IMR-90 (cell line): ENCODE results near the gene OSBP2. TPM values are rescaled to one million over a fixed set of nuclear protein-coding genes. Genes with fewer than 3 reads are reported as not detected.

ENCODE experiments used
- ATAC-seq: fragments of 200-7000 bp; cut with Tn5 transposase; 2 replicates; pipeline ENCODE4 v1.9.1; 2020; ENCODE audit warnings: low read depth, mild to moderate bottlenecking, moderate library complexity
- BruUV-seq: library from RNA; stranded (reverse); fragments of 400-500 nt; replicated peaks from 2 replicates; lab custom pipeline; 2021; lab: Mats Ljungman, UMichigan
- CTCF ChIA-PET: fragments of 300-600 bp; formaldehyde crosslinking; extraction: SDS; loops from one replicate; lab custom pipeline; 2021; ENCODE audit warnings: antibody characterized with exemption; lab: Yijun Ruan, JAX
- POLR2A ChIA-PET: fragments of 300-600 bp; sonication (Branson Sonifier 250); formaldehyde crosslinking; loops from one replicate; lab custom pipeline; 2022; ENCODE audit warnings: antibody characterized with exemption; ENCODE audit not compliant: unreplicated experiment; lab: Charles Lee
- DNase-seq: peaks from one replicate; pipeline ENCODE4 v3.0.0; 2013
- H2AFZ ChIP-seq: replicated peaks from 2 replicates; pipeline ENCODE3; 2013; ENCODE audit warnings: low read length, mild to moderate bottlenecking; ENCODE audit not compliant: poor library complexity
- H2AK5ac ChIP-seq: 2 replicates; pipeline ENCODE4 v1.6.1; 2013; ENCODE audit warnings: low read depth, low read length, inconsistent platforms
- H2AK9ac ChIP-seq: replicated peaks from 2 replicates; pipeline ENCODE3; 2013; ENCODE audit warnings: mild to moderate bottlenecking, low read depth, low read length, moderate library complexity; ENCODE audit not compliant: poor library complexity
- H2BK120ac ChIP-seq: 2 replicates; pipeline ENCODE4 v1.6.1; 2013; ENCODE audit warnings: low read depth, low read length, inconsistent platforms
- H2BK15ac ChIP-seq: 3 replicates; pipeline ENCODE4 v1.6.1; 2013; ENCODE audit warnings: low read depth, low read length, inconsistent platforms
- H2BK20ac ChIP-seq: 2 replicates; pipeline ENCODE4 v1.6.1; 2013; ENCODE audit warnings: low read depth, mild to moderate bottlenecking, inconsistent platforms, low read length, moderate library complexity
- H2BK5ac ChIP-seq: 2 replicates; pipeline ENCODE4 v1.6.1; 2013; ENCODE audit warnings: mild to moderate bottlenecking, low read depth, low read length, inconsistent platforms; ENCODE audit not compliant: poor library complexity, severe bottlenecking
- H3K14ac ChIP-seq: replicated peaks from 2 replicates; pipeline ENCODE4 v1.6.1; 2013; ENCODE audit warnings: low read depth, low read length, inconsistent platforms
- H3K18ac ChIP-seq: 2 replicates; pipeline ENCODE4 v1.6.1; 2013; ENCODE audit warnings: low read depth, low read length, control low read depth
- H3K23ac ChIP-seq: 2 replicates; pipeline ENCODE4 v1.6.1; 2013; ENCODE audit warnings: low read depth, low read length, inconsistent platforms
- H3K27ac ChIP-seq: 2 replicates; pipeline ENCODE4 v1.5.1; 2013; ENCODE audit warnings: mild to moderate bottlenecking, control low read depth, low read length; ENCODE audit not compliant: insufficient read depth
- H3K27me3 ChIP-seq: 2 replicates; pipeline ENCODE4 v1.6.1; 2013; ENCODE audit warnings: low read length; ENCODE audit not compliant: control insufficient read depth, insufficient read depth
- H3K36me3 ChIP-seq: 2 replicates; pipeline ENCODE4 v1.6.1; 2013; ENCODE audit warnings: low read length, mixed read lengths; ENCODE audit not compliant: control insufficient read depth, insufficient read depth
- H3K4ac ChIP-seq: 2 replicates; pipeline ENCODE4 v1.6.1; 2013; ENCODE audit warnings: low read depth, low read length, inconsistent platforms
- H3K4me1 ChIP-seq: 2 replicates; pipeline ENCODE4 v1.6.1; 2013; ENCODE audit warnings: low read length, mixed read lengths; ENCODE audit not compliant: control insufficient read depth, insufficient read depth
- H3K4me2 ChIP-seq: 2 replicates; pipeline ENCODE4 v1.6.1; 2013; ENCODE audit warnings: low read depth, mild to moderate bottlenecking, control low read depth, low read length, moderate library complexity
- H3K4me3 ChIP-seq: 2 replicates; pipeline ENCODE4 v1.5.1; 2013; ENCODE audit warnings: low read depth, mild to moderate bottlenecking, control low read depth, low read length, moderate library complexity; ENCODE audit not compliant: insufficient read depth
- H3K56ac ChIP-seq: 2 replicates; pipeline ENCODE4 v1.6.1; 2013; ENCODE audit warnings: low read length, inconsistent platforms; ENCODE audit not compliant: insufficient read depth; ENCODE audit errors: extremely low read depth
- H3K79me1 ChIP-seq, 2 experiments: 2 replicates each; pipeline ENCODE4 v1.6.1; 2013; ENCODE audit warnings: low read length in 2 of 2, inconsistent platforms in 1 of 2, low read depth in 1 of 2
- H3K9ac ChIP-seq: 2 replicates; pipeline ENCODE4 v1.6.1; 2013; ENCODE audit warnings: low read depth, low read length, control low read depth
- H3K9me1 ChIP-seq: 2 replicates; pipeline ENCODE4 v1.6.1; 2013; ENCODE audit warnings: low read length, inconsistent platforms; ENCODE audit not compliant: insufficient read depth
- H3K9me3 ChIP-seq: 2 replicates; pipeline ENCODE4 v1.6.1; 2013; ENCODE audit warnings: low read length; ENCODE audit not compliant: control insufficient read depth, insufficient read depth
- H4K20me1 ChIP-seq: 2 replicates; pipeline ENCODE4 v1.6.1; 2013; ENCODE audit warnings: low read length, inconsistent platforms; ENCODE audit not compliant: insufficient read depth
- H4K5ac ChIP-seq: 2 replicates; pipeline ENCODE4 v1.6.1; 2013; ENCODE audit warnings: mild to moderate bottlenecking, low read depth, low read length, control low read depth
- H4K8ac ChIP-seq, 2 experiments: 2 replicates each; pipeline ENCODE4 v1.6.1; 2013; ENCODE audit warnings: low read depth in 2 of 2, low read length in 2 of 2, control low read depth in 1 of 2, inconsistent platforms in 1 of 2
- H4K91ac ChIP-seq: 2 replicates; pipeline ENCODE4 v1.6.1; 2013; ENCODE audit warnings: low read depth, low read length, inconsistent platforms; ENCODE audit not compliant: insufficient read depth
- CEBPB ChIP-seq: IDR thresholded peaks from 2 replicates; pipeline ENCODE4 v1.6.1; 2012; ENCODE audit warnings: low read depth, low read length, improper control_type of control experiment
- CHD1 ChIP-seq: IDR thresholded peaks from 2 replicates; pipeline ENCODE4 v1.6.1; 2012; ENCODE audit warnings: low read depth, low read length, improper control_type of control experiment
- ELK1 ChIP-seq: fragments of 150-350 bp; IDR thresholded peaks from 2 replicates; pipeline ENCODE4 v1.6.1; 2016; ENCODE audit warnings: low read depth, mild to moderate bottlenecking, low read length, moderate library complexity, borderline replicate concordance
- FOS ChIP-seq: fragments of 150-350 bp; IDR thresholded peaks from 2 replicates; pipeline ENCODE4 v1.6.1; 2016; ENCODE audit warnings: low read depth, low read length
- MAFK ChIP-seq: IDR thresholded peaks from 2 replicates; pipeline ENCODE4 v1.6.1; 2012; ENCODE audit warnings: low read depth, low read length, improper control_type of control experiment
- MAZ ChIP-seq: IDR thresholded peaks from 2 replicates; pipeline ENCODE4 v1.6.1; 2012; ENCODE audit warnings: low read depth, mild to moderate bottlenecking, low read length, improper control_type of control experiment, moderate library complexity, borderline replicate concordance
- MXI1 ChIP-seq: IDR thresholded peaks from 2 replicates; pipeline ENCODE4 v1.6.1; 2012; ENCODE audit warnings: low read depth, mild to moderate bottlenecking, low read length, moderate library complexity, borderline replicate concordance
- NFE2L2 ChIP-seq: fragments of 150-350 bp; IDR thresholded peaks from 2 replicates; pipeline ENCODE4 v1.6.1; 2016; ENCODE audit warnings: low read depth, mild to moderate bottlenecking, low read length
- POLR2A ChIP-seq: IDR thresholded peaks from 2 replicates; pipeline ENCODE4 v1.6.1; 2012; ENCODE audit warnings: mild to moderate bottlenecking, low read depth, low read length
- RAD21 ChIP-seq: IDR thresholded peaks from 2 replicates; pipeline ENCODE4 v1.6.1; 2012; ENCODE audit warnings: low read length, improper control_type of control experiment
- RCOR1 ChIP-seq: IDR thresholded peaks from 2 replicates; pipeline ENCODE4 v1.6.1; 2012; ENCODE audit warnings: mild to moderate bottlenecking, low read length, improper control_type of control experiment; ENCODE audit not compliant: insufficient replicate concordance
- RFX5 ChIP-seq: IDR thresholded peaks from 2 replicates; pipeline ENCODE4 v1.8.0; 2012; ENCODE audit warnings: low read depth, mild to moderate bottlenecking, low read length, moderate library complexity
- SMC3 ChIP-seq: fragments of 150-350 bp; IDR thresholded peaks from 2 replicates; pipeline ENCODE4 v1.6.1; 2016; ENCODE audit warnings: low read depth, mild to moderate bottlenecking, antibody characterized with exemption, low read length, moderate library complexity
- USF2 ChIP-seq: fragments of 150-350 bp; IDR thresholded peaks from 2 replicates; pipeline ENCODE4 v1.6.1; 2017; ENCODE audit warnings: mild to moderate bottlenecking, antibody characterized with exemption, low read length, low read depth
- WGBS, 2 experiments: methylation state at CpG; one replicate each; pipeline versions ENCODE4 v1.1.5 to v1.1.7; 2013; ENCODE audit warnings: missing lambda C conversion rate in 2 of 2; ENCODE audit not compliant: insufficient read length in 1 of 2; ENCODE audit errors: extremely low coverage in 2 of 2; 5-methylcytosine and 5-hydroxymethylcytosine counted together
- dilution Hi-C: fragments of 300-500 bp; cut with HindIII; formaldehyde crosslinking; loops from one replicate; pipeline ENCODE4 v1.14.3; 2018; ENCODE audit warnings: low sequenced_read_pairs; ENCODE audit not compliant: unreplicated experiment
- in situ Hi-C: fragments of 300-500 bp; cut with MboI; formaldehyde crosslinking; loops from 3 replicates; pipeline ENCODE4 v1.14.3; 2019; ENCODE audit warnings: low sequenced_read_pairs, inconsistent platforms, mixed read lengths
- intact Hi-C: fragments of 100-400 bp; cut with micrococcal nuclease; formaldehyde crosslinking; loops from 2 replicates; pipeline ENCODE4 v1.10.0; 2022
- polyA plus RNA-seq, 3 experiments: library from polyadenylated mRNA; depleted of rRNA; stranded (reverse); fragments of >200 nt; gene quantifications; 2 replicates each; pipeline ENCODE4 v1.2.3, GENCODE V29; 2012; ENCODE audit warnings: low replicate concordance in 1 of 3
- total RNA-seq: library from RNA; depleted of rRNA; stranded (reverse); fragments of >200 nt; gene quantifications from 2 replicates; pipeline ENCODE4 v1.2.3, GENCODE V29; 2012

OSBP2 gene
- total and polyA plus RNA-seq, 2 of the 4 experiments (the other 2 are of a cell fraction) = 1.8 to 2.2 TPM

DNA sequence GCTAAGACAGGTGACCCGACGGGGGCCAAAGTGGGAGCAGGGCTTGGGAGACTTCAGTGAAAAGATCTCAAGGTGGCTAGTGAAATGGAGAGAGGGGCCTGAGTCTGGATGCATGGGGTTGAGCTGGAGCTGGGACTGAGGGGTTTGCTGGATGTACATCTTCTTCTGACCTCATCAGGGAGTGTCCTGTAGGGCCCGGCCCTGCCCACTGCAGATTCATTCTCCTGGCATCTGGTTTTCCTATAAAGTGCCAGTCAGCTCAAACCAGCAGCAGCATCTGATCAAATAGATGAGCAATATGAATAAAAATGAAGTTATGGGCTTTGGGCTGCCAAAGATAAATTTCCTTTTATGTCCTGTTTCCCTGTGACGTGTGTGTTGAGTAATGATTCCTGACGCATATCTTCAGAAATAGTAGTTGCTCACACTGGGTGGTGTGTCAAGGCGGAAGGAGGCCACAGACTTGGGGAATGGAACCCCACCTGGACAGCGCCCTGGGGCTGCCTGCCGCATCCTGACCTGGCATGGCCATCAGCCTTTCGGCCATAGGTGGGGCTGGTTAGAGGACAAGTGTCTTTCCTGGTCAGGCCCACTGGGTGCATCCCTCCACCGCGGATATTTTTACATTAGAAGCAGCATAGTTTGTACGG, 135.4 kb downstream of the OSBP2 start (continued):
- TF ChIP-seq ELK1 = no peak

DNA sequence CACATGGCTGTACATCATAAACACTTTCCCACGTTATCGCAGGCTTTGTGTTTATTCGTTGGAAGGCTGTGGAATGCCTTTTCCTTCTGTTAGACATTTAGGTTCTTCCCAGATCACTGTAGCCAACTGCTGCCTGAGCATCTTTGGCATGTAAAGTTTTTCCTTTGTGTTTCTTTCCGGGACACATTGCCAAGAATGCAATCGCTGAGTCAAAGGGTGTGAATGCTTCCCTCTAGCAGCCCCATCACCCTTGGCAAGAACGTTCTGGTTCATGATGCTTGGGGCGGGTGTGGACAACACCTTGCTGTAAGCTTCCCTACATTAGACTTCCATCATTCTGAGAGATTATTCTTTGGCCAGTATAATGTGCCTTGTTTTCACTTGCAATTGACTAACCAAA, 136.2 kb downstream of the OSBP2 start:
- Histone ChIP-seq H4K20me1 (peaks cover 3% of the 10 kb centered on the region; the same call in 1 of the 2 replicates), H3K9ac (no peak overlapping the region), H3K14ac (peak overlapping the region; percentile 20; the same call in 1 of the 2 replicates), H3K4me3 (no peak overlapping the region), H3K9me1 (peaks cover 9% of the 10 kb centered on the region), H2AK5ac (peak overlapping the region; percentile 72), H2BK5ac (peak overlapping the region; percentile 96), H3K79me1 (no peaks in the 10 kb centered on the region), H3K18ac (peak overlapping the region; percentile 29; the same call in 1 of the 2 replicates), H3K36me3 (no peaks in the 10 kb centered on the region), H3K56ac (no peak overlapping the region), H3K23ac (no peak overlapping the region; the same call in 1 of the 2 replicates), H4K8ac (peak overlapping the region in 1 of 2 experiments; percentile 61; a peak in 2 of 4 replicates), H3K4ac (peak overlapping the region; percentile 83; the same call in 1 of the 2 replicates), H2AK9ac (no peak overlapping the region), H2AFZ (peak overlapping the region; percentile 73), H3K27me3 (no peaks in the 10 kb centered on the region), H3K9me3 (no peaks in the 10 kb centered on the region), H2BK20ac (peak overlapping the region; percentile 85), H3K4me2 (no peak overlapping the region), H3K27ac (no peak overlapping the region), H4K5ac (no peak overlapping the region), H4K91ac (peak overlapping the region; percentile 40), H2BK15ac (peak overlapping the region; percentile 51), H2BK120ac (peak overlapping the region; percentile 87), H3K4me1 (peaks cover 10% of the 10 kb centered on the region)
- in situ Hi-C loops = no loop called here
- dilution Hi-C loops = no loop called here
- DNase-seq (peak; percentile 97), ATAC-seq (peak; percentile 65)
- BruUV-seq = no TSS peak
- CTCF ChIA-PET = no interaction called here
- intact Hi-C loops = no loop called here
- no CpG with 5 or more reads among the region's 7 CpGs for WGBS, 2 experiments
- POLR2A ChIA-PET = no interaction called here
- TF ChIP-seq RAD21 (no peak), RFX5 (no peak), FOS (peak; percentile 16; the same call in 1 of the 2 replicates), RCOR1 (no peak), SMC3 (no peak), POLR2A (no peak), MXI1 (no peak), CHD1 (no peak), MAZ (no peak), CEBPB (peak; percentile 62), NFE2L2 (peak; percentile 26; the same call in 1 of the 2 replicates), MAFK (0 out of 2 replicates have a peak, but pooled peaks have one; percentile 19), USF2 (no peak)
